ENCODE measurements around the gene TEX51. TPM values are rescaled to one million over a fixed set of nuclear protein-coding genes. Genes with fewer than 3 reads are reported as not detected.

The TEX51 gene
- total and polyA plus RNA-seq, 2 donors from 2014 or later: 2.1 TPM; not detected in 1

DNA sequence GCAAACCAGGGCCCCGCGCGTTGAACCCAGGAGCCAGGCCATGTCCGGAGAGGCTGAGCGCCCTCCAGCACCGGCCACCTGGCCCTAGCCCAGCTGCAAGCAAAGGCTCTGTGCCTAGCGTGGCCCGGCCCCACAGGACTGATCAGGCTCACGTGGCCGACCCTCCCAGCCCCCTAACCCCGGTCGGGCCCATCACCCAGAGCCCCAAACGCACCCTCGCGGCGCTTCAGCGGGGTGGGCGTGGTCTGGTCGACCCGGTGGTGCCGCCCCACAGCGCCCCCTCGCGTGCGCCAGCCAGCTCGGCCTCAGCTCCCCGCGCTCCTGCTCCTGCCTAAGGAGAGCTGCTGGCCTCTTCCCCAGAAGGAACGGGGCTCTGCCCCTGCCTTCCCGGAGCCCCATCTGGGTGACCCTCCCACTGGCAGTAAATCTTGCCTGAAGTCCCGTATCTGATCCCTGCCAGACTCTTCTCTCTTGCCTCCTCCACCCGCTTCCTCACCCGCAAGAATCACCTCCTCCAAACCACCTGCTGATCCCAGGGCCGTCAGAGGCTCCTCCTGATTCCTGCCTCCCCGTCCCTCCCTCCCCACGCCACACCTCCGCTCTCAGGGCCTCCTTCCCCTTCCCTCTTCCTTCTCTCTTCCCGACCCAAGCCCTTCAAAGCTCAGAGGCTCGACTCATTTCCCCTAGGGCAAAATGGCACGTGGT is 12.3 kb upstream of the TEX51 start:
- Histone ChIP-seq H3K27ac (ENCODE audit: low read depth in 2 of 2, low read length in 2 of 2) (no peak overlapping the region), H3K27me3 (ENCODE audit: control insufficient read depth, insufficient read depth, low read length) (no peaks in the 10 kb centered on the region), H3K4me1 (ENCODE audit: control insufficient read depth in 2 of 3, insufficient read depth in 2 of 3, low read depth in 1 of 3, low read length in 3 of 3) (peaks cover 0 to 12% (median 0%) of the 10 kb centered on the region in 3 donors), H3K9me3 (ENCODE audit: control insufficient read depth in 2 of 3, insufficient read depth in 1 of 3, low read length in 3 of 3) (no peaks in the 10 kb centered on the region), H3K9ac (ENCODE audit: low read length in 3 of 3) (no peak overlapping the region), H3K4me3 (ENCODE audit: low read length in 3 of 3) (peak overlapping the region in 2 of 3 donors; percentile 36 to 42), H3K36me3 (ENCODE audit: control insufficient read depth in 2 of 3, insufficient read depth in 3 of 3, low read length in 3 of 3) (no peaks in the 10 kb centered on the region)
- peak; percentile 87 to 91 (median 89) for DNase-seq
- no peak for FAIRE-seq
- intact Hi-C loops (cut with DNase I): no loop called here
- peak; percentile 59 for TF ChIP-seq CTCF (IDR thresholded peaks at IDR 0.05; ENCODE audit: borderline replicate concordance, extremely low read depth, insufficient read depth)

DNA sequence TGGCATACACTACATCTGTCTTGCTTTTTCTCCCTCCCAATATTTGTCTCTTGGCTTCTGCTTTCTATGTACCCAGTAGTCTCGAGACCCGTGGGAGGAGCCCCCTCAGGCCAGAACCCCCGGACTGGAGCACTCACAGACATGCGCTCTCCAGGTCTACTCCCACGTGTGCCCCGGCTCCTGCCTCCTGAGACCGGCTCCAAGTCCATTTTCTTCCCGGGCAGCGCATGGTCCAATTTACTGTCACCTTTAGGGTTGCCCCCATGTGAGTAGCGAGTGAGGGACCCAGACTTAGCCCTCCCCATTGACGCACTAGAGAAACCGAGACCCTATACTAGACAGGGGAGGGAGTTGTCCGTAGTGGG is 11.8 kb upstream of the TEX51 start:
- intact Hi-C loops (cut with DNase I): no loop called here
- no peaks in the 10 kb centered on the region for H3K36me3 ChIP-seq (ENCODE audit: control insufficient read depth in 2 of 3, insufficient read depth in 3 of 3, low read length in 3 of 3)
- H3K27ac ChIP-seq (ENCODE audit: low read depth in 2 of 2, low read length in 2 of 2): no peak overlapping the region
- peak overlapping the region in 1 of 3 donors; percentile 36 for H3K4me3 ChIP-seq (ENCODE audit: low read length in 3 of 3)
- FAIRE-seq: no peak
- H3K9ac ChIP-seq (ENCODE audit: low read length in 3 of 3): no peak overlapping the region
- peaks cover 0 to 12% (median 0%) of the 10 kb centered on the region in 3 donors for H3K4me1 ChIP-seq (ENCODE audit: control insufficient read depth in 2 of 3, insufficient read depth in 2 of 3, low read depth in 1 of 3, low read length in 3 of 3)
- peak in 3 of 5 donors; percentile 17 to 67 (median 55) for DNase-seq
- no peaks in the 10 kb centered on the region for H3K9me3 ChIP-seq (ENCODE audit: control insufficient read depth in 2 of 3, insufficient read depth in 1 of 3, low read length in 3 of 3)
- TF ChIP-seq CTCF (IDR thresholded peaks at IDR 0.05; ENCODE audit: borderline replicate concordance, extremely low read depth, insufficient read depth): no peak
- H3K27me3 ChIP-seq (ENCODE audit: control insufficient read depth, insufficient read depth, low read length): no peaks in the 10 kb centered on the region

GRCh38 chr2:126887506-126887905 is 11.2 kb upstream of the TEX51 start:
- no peak for TF ChIP-seq CTCF (IDR thresholded peaks at IDR 0.05; ENCODE audit: borderline replicate concordance, extremely low read depth, insufficient read depth)
- FAIRE-seq (no peak), DNase-seq (peak in 1 of 5 donors; percentile 30)
- intact Hi-C loops (cut with DNase I): no loop called here
- H3K9me3 ChIP-seq (ENCODE audit: control insufficient read depth in 2 of 3, insufficient read depth in 1 of 3, low read length in 3 of 3): no peaks in the 10 kb centered on the region
- peaks cover 0 to 12% (median 0%) of the 10 kb centered on the region in 3 donors for H3K4me1 ChIP-seq (ENCODE audit: control insufficient read depth in 2 of 3, insufficient read depth in 2 of 3, low read depth in 1 of 3, low read length in 3 of 3)
- no peak overlapping the region for H3K9ac ChIP-seq (ENCODE audit: low read length in 3 of 3)
- H3K27ac ChIP-seq (ENCODE audit: low read depth in 2 of 2, low read length in 2 of 2): no peak overlapping the region
- H3K27me3 ChIP-seq (ENCODE audit: control insufficient read depth, insufficient read depth, low read length): no peaks in the 10 kb centered on the region
- H3K36me3 ChIP-seq (ENCODE audit: control insufficient read depth in 2 of 3, insufficient read depth in 3 of 3, low read length in 3 of 3): no peaks in the 10 kb centered on the region
- no peak overlapping the region for H3K4me3 ChIP-seq (ENCODE audit: low read length in 3 of 3)

All from kidney (tissue), 14 donors.